H1 (cell line): Measurements from ENCODE around the gene ZNF860. TPM values are rescaled to one million over a fixed set of nuclear protein-coding genes. Genes with fewer than 3 reads are reported as not detected.

Experiments used
- CTCF ChIA-PET: fragments of 300-600 bp; sonication (Branson Sonifier 250); formaldehyde crosslinking; loops from one replicate; lab custom pipeline; 2021; ENCODE audit not compliant: partially characterized antibody; lab: Charles Lee
- POLR2A ChIA-PET: fragments of 300-600 bp; sonication (Branson Sonifier 250); formaldehyde crosslinking; loops from one replicate; lab custom pipeline; 2021; ENCODE audit warnings: inconsistent platforms; ENCODE audit not compliant: partially characterized antibody; lab: Charles Lee
- DNase-seq, 2 experiments: peaks; one replicate each; pipeline versions ENCODE4 v3.0.0 to v3.0.0-alpha.2; 2010 to 2022; ENCODE audit warnings: low spot score in 2 of 2, low read depth in 1 of 2, mixed read lengths in 1 of 2
- FAIRE-seq: peaks from 2 replicates; lab custom pipeline; 2011; peaks lifted over from hg19 to GRCh38; lab: Jason Lieb, UNC
- H2AFZ ChIP-seq: 2 replicates; pipeline ENCODE4 v1.8.1; 2012; ENCODE audit warnings: low read length, inconsistent platforms
- H2AK5ac ChIP-seq: 2 replicates; pipeline ENCODE4 v1.6.1; 2013; ENCODE audit warnings: low read depth, low read length
- H2BK120ac ChIP-seq: replicated peaks from 2 replicates; pipeline ENCODE3; 2013; ENCODE audit warnings: low read depth, low read length, inconsistent platforms
- H2BK12ac ChIP-seq: 2 replicates; pipeline ENCODE4 v1.6.1; 2013; ENCODE audit warnings: low read depth, low read length
- H2BK15ac ChIP-seq: 2 replicates; pipeline ENCODE4 v1.6.1; 2013; ENCODE audit warnings: low read length
- H2BK20ac ChIP-seq: 2 replicates; pipeline ENCODE4 v1.6.1; 2013; ENCODE audit warnings: low read length
- H2BK5ac ChIP-seq: 2 replicates; pipeline ENCODE4 v1.6.1; 2013; ENCODE audit warnings: low read depth, low read length
- H3K14ac ChIP-seq: 2 replicates; pipeline ENCODE4 v1.6.1; 2013; ENCODE audit warnings: inconsistent platforms; ENCODE audit not compliant: insufficient read length
- H3K18ac ChIP-seq: 2 replicates; pipeline ENCODE4 v1.6.1; 2013; ENCODE audit warnings: low read length; ENCODE audit errors: extremely low read depth
- H3K23ac ChIP-seq: 2 replicates; pipeline ENCODE4 v1.6.1; 2013; ENCODE audit warnings: inconsistent platforms; ENCODE audit not compliant: insufficient read length
- H3K23me2 ChIP-seq: 2 replicates; pipeline ENCODE4 v1.6.1; 2013; ENCODE audit warnings: low read depth, low read length
- H3K27ac ChIP-seq: 2 replicates; pipeline ENCODE4 v1.6.1; 2011; ENCODE audit warnings: low read depth, low read length, inconsistent platforms
- H3K27me3 ChIP-seq, 4 experiments: replicated peaks in 1 of 4; 1 replicate in 1 of 4; 2 replicates in 3 of 4; pipeline versions ENCODE4 v1.6.1 to v1.8.1; 2011 to 2013; ENCODE audit warnings: low read length in 3 of 4, mild to moderate bottlenecking in 3 of 4, inconsistent platforms in 2 of 4, mixed read lengths in 2 of 4, moderate library complexity in 1 of 4; ENCODE audit not compliant: control insufficient read depth in 3 of 4, insufficient read depth in 3 of 4; ENCODE audit errors: extremely low read depth in 1 of 4
- H3K36me3 ChIP-seq, 4 experiments: 2 replicates each; pipeline versions ENCODE4 v1.6.1 to v1.8.1; 2011 to 2013; ENCODE audit warnings: mild to moderate bottlenecking in 4 of 4, low read length in 3 of 4, moderate library complexity in 2 of 4, control low read depth in 1 of 4, inconsistent platforms in 1 of 4; ENCODE audit not compliant: insufficient read depth in 4 of 4, control insufficient read depth in 2 of 4
- H3K4ac ChIP-seq: replicated peaks from 2 replicates; pipeline ENCODE3; 2013; ENCODE audit warnings: low read length, low read depth, mixed read lengths, inconsistent platforms; ENCODE audit not compliant: insufficient read length
- H3K4me1 ChIP-seq, 4 experiments: replicated peaks in 1 of 4; 1 replicate in 1 of 4; 2 replicates in 3 of 4; pipeline versions ENCODE4 v1.6.1 to v1.8.1; 2011 to 2013; ENCODE audit warnings: low read length in 3 of 4, inconsistent platforms in 2 of 4, mixed read lengths in 1 of 4; ENCODE audit not compliant: insufficient read depth in 4 of 4, control insufficient read depth in 3 of 4
- H3K4me2 ChIP-seq, 2 experiments: 2 replicates each; pipeline versions ENCODE4 v1.6.1 to v1.8.1; 2011 to 2013; ENCODE audit warnings: low read depth in 2 of 2, low read length in 2 of 2, control low read depth in 1 of 2, inconsistent platforms in 1 of 2, mild to moderate bottlenecking in 1 of 2; ENCODE audit not compliant: insufficient read depth in 1 of 2
- H3K4me3 ChIP-seq, 4 experiments: fragments of 200-600, 300-600 bp in 1 of 4; sonication (generic), shearing (Covaris generic), sonication (Bioruptor Twin) in 1 of 4; 2 replicates each; pipeline versions ENCODE4 v1.5.1 to v1.8.1; 2011 to 2016; ENCODE audit warnings: low read length in 4 of 4, low read depth in 3 of 4, control low read depth in 2 of 4, inconsistent platforms in 2 of 4, mild to moderate bottlenecking in 2 of 4, mixed read lengths in 1 of 4, moderate library complexity in 1 of 4; ENCODE audit not compliant: insufficient read depth in 2 of 4; ENCODE audit errors: extremely low read depth in 1 of 4
- H3K56ac ChIP-seq: replicated peaks from 2 replicates; pipeline ENCODE3; 2013; ENCODE audit warnings: low read depth, mild to moderate bottlenecking, mixed read lengths, low read length, inconsistent platforms; ENCODE audit not compliant: insufficient read length
- H3K79me1 ChIP-seq: 2 replicates; pipeline ENCODE4 v1.6.1; 2013; ENCODE audit warnings: low read depth, low read length, control low read depth
- H3K79me2 ChIP-seq, 2 experiments: 2 replicates each; pipeline versions ENCODE4 v1.6.1 to v1.8.1; 2012 to 2013; ENCODE audit warnings: low read length in 2 of 2, mild to moderate bottlenecking in 2 of 2, inconsistent platforms in 1 of 2; ENCODE audit not compliant: insufficient read depth in 2 of 2, control insufficient read depth in 1 of 2
- H3K9ac ChIP-seq, 4 experiments: replicated peaks in 1 of 4; 1 replicate in 1 of 4; 2 replicates in 3 of 4; pipeline versions ENCODE4 v1.6.1 to v1.8.1; 2011 to 2013; ENCODE audit warnings: low read depth in 3 of 4, low read length in 3 of 4, control low read depth in 2 of 4, mild to moderate bottlenecking in 2 of 4, moderate library complexity in 2 of 4, inconsistent platforms in 1 of 4; ENCODE audit errors: extremely low read depth in 1 of 4
- H3K9me3 ChIP-seq, 2 experiments: 2 replicates each; pipeline versions ENCODE4 v1.6.1 to v1.8.1; 2012 to 2013; ENCODE audit warnings: mild to moderate bottlenecking in 2 of 2, moderate library complexity in 2 of 2, control low read depth in 1 of 2, inconsistent platforms in 1 of 2, low read depth in 1 of 2, low read length in 1 of 2, mixed read lengths in 1 of 2; ENCODE audit not compliant: insufficient read depth in 2 of 2
- H4K20me1 ChIP-seq, 2 experiments: replicated peaks in 1 of 2; 2 replicates each; pipeline versions ENCODE3 to v1.8.1; 2011 to 2013; ENCODE audit warnings: inconsistent platforms in 2 of 2, low read length in 2 of 2, mild to moderate bottlenecking in 1 of 2; ENCODE audit not compliant: insufficient read depth in 2 of 2, control insufficient read depth in 1 of 2
- H4K5ac ChIP-seq: 2 replicates; pipeline ENCODE4 v1.6.1; 2013; ENCODE audit warnings: low read length, low read depth, mixed read lengths, inconsistent platforms; ENCODE audit not compliant: insufficient read length
- H4K8ac ChIP-seq: 2 replicates; pipeline ENCODE4 v1.8.0; 2013; ENCODE audit warnings: mild to moderate bottlenecking, moderate library complexity, low read length, inconsistent platforms; ENCODE audit not compliant: insufficient read depth; ENCODE audit errors: extremely low read depth
- H4K91ac ChIP-seq: replicated peaks from 2 replicates; pipeline ENCODE3; 2013; ENCODE audit warnings: low read length, mixed read lengths, inconsistent platforms; ENCODE audit not compliant: insufficient read length
- CHD2 ChIP-seq: IDR thresholded peaks from 2 replicates; pipeline ENCODE4 v1.6.1; 2012; ENCODE audit warnings: low read length, improper control_type of control experiment
- POLR2AphosphoS5 ChIP-seq: IDR thresholded peaks from 2 replicates; pipeline ENCODE4 v1.6.1; 2011; ENCODE audit warnings: low read depth, low read length
- RAD21 ChIP-seq, 2 experiments: IDR thresholded peaks in 1 of 2; conservative IDR thresholded peaks in 1 of 2; 2 replicates each; pipeline ENCODE4 v1.6.1; 2011; ENCODE audit warnings: low read depth in 2 of 2, low read length in 2 of 2, improper control_type of control experiment in 1 of 2, inconsistent platforms in 1 of 2, mild to moderate bottlenecking in 1 of 2, moderate library complexity in 1 of 2
- TBP ChIP-seq: IDR thresholded peaks from 2 replicates; pipeline ENCODE4 v1.6.1; 2011; ENCODE audit warnings: low read depth, low read length, improper control_type of control experiment
- TCF12 ChIP-seq: IDR thresholded peaks from 2 replicates; pipeline ENCODE4 v1.6.1; 2011; ENCODE audit warnings: low read depth, mild to moderate bottlenecking, low read length
- TEAD4 ChIP-seq: IDR thresholded peaks from 2 replicates; pipeline ENCODE4 v1.6.1; 2012; ENCODE audit warnings: low read depth, low read length, inconsistent platforms, mixed read lengths
- WGBS, 2 experiments: shearing (Covaris generic) in 1 of 2; methylation state at CpG; one replicate each; pipeline versions ENCODE4 v1.1.6 to v1.1.7; 2013 to 2015; ENCODE audit warnings: low lambda C conversion rate in 2 of 2, mixed read lengths in 2 of 2, inconsistent platforms in 1 of 2, low coverage in 1 of 2, missing lambda C conversion rate in 1 of 2; ENCODE audit not compliant: insufficient replicate concordance in 2 of 2, insufficient coverage in 1 of 2, insufficient read length in 1 of 2; ENCODE audit errors: extremely low coverage in 1 of 2, missing lambda C conversion rate in 1 of 2; 5-methylcytosine and 5-hydroxymethylcytosine counted together
- polyA plus RNA-seq, 7 experiments: library from polyadenylated mRNA; depleted of rRNA in 3 of 7; stranded (reverse) in 5 of 7; unstranded in 2 of 7; fragments of >200 nt in 5 of 7; fragments of 200-250 nt in 2 of 7; gene quantifications; 1 replicate in 5 of 7; 2 replicates in 1 of 7; 4 replicates in 1 of 7; pipeline versions ENCODE4 v1.2.1 to v1.2.3, GENCODE V29; 2011 to 2013; ENCODE audit warnings: missing spikeins in 2 of 7, mixed read lengths in 2 of 7
- total RNA-seq: library from RNA; stranded (reverse); fragmentation: NEBNext Ultra II Directional; extraction: Animal tissue kit (Norgen Biotek cat#: 25700); gene quantifications from 2 replicates; pipeline ENCODE4 v1.2.1, GENCODE V29; 2021
- TF ChIP-seq, protein P1 (sequence below): IDR thresholded peaks from 2 replicates; pipeline ENCODE4 v1.6.1; 2012; ENCODE audit warnings: low read length, inconsistent platforms
- TF ChIP-seq, protein P2 (sequence below), 3 experiments: IDR thresholded peaks; 1 replicate in 2 of 3; 2 replicates in 1 of 3; pipeline versions ENCODE4 v1.5.1 to v1.6.1; 2011; ENCODE audit warnings: low read length in 3 of 3, mild to moderate bottlenecking in 3 of 3, inconsistent platforms in 2 of 3, low read depth in 1 of 3, moderate library complexity in 1 of 3; ENCODE audit not compliant: insufficient read depth in 1 of 3; ENCODE audit errors: control extremely low read depth in 1 of 3

Gene ZNF860
- total and polyA plus RNA-seq, 2 of the 8 experiments (the other 6 are each of a cell fraction or from before 2014, with no cell fraction given): 3.2 to 8.6 TPM

DNA sequence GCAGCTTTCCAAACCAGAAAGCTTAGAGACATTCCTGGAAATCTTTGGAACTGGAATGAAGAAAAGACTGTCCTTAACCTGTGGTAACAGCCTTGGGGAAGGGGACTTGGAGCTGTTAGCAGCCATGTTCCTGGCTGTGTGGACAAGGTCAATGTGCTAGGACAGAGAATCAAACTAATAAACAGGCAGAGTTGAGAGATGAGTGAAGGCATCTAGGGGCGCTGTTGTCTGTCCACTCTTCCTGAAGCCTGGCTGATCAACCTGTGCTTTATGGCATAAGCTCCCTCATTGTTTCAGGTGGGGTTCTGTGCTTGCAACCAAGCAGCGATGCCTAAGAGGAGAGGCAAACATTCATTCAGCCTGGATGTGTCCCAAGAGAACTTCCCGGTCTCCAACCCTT lies 19.3 kb downstream of the ZNF860 start:
- H3K56ac ChIP-seq: no peak overlapping the region
- peaks cover 2 to 14% (median 5%) of the 10 kb centered on the region in 4 experiments; a peak in 5 of 7 replicates for H3K4me1 ChIP-seq
- no peak overlapping the region for H2AK5ac ChIP-seq
- no peaks in the 10 kb centered on the region for H3K27me3 ChIP-seq
- no peak overlapping the region for H3K4me3 ChIP-seq
- H2AFZ ChIP-seq: no peak overlapping the region
- no peaks in the 10 kb centered on the region for H3K23me2 ChIP-seq
- no peak overlapping the region for H3K9ac ChIP-seq
- 91% methylated on average over 3 of the region's 3 CpGs; no CpG with 5 or more reads in 1 of the 2 experiments for whole genome bisulfite sequencing, 2 experiments
- no peaks in the 10 kb centered on the region for H3K79me1 ChIP-seq
- no peak overlapping the region for H3K4me2 ChIP-seq
- FAIRE-seq (peak; percentile 42), DNase-seq (no peak)
- no peak overlapping the region for H3K4ac ChIP-seq
- no peak overlapping the region for H4K5ac ChIP-seq
- H2BK5ac ChIP-seq: no peak overlapping the region
- no peaks in the 10 kb centered on the region for H3K9me3 ChIP-seq
- no peak overlapping the region for H4K8ac ChIP-seq
- no peaks in the 10 kb centered on the region for H4K20me1 ChIP-seq
- H2BK120ac ChIP-seq: no peak overlapping the region
- H4K91ac ChIP-seq: no peak overlapping the region
- TF ChIP-seq, protein P1, sequence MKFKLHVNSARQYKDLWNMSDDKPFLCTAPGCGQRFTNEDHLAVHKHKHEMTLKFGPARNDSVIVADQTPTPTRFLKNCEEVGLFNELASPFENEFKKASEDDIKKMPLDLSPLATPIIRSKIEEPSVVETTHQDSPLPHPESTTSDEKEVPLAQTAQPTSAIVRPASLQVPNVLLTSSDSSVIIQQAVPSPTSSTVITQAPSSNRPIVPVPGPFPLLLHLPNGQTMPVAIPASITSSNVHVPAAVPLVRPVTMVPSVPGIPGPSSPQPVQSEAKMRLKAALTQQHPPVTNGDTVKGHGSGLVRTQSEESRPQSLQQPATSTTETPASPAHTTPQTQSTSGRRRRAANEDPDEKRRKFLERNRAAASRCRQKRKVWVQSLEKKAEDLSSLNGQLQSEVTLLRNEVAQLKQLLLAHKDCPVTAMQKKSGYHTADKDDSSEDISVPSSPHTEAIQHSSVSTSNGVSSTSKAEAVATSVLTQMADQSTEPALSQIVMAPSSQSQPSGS: no peak
- TF ChIP-seq CHD2: no peak
- no peak for TF ChIP-seq TBP
- TF ChIP-seq, protein P2, sequence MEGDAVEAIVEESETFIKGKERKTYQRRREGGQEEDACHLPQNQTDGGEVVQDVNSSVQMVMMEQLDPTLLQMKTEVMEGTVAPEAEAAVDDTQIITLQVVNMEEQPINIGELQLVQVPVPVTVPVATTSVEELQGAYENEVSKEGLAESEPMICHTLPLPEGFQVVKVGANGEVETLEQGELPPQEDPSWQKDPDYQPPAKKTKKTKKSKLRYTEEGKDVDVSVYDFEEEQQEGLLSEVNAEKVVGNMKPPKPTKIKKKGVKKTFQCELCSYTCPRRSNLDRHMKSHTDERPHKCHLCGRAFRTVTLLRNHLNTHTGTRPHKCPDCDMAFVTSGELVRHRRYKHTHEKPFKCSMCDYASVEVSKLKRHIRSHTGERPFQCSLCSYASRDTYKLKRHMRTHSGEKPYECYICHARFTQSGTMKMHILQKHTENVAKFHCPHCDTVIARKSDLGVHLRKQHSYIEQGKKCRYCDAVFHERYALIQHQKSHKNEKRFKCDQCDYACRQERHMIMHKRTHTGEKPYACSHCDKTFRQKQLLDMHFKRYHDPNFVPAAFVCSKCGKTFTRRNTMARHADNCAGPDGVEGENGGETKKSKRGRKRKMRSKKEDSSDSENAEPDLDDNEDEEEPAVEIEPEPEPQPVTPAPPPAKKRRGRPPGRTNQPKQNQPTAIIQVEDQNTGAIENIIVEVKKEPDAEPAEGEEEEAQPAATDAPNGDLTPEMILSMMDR (IDR thresholded peaks at IDR 0.05; ENCODE audit: control extremely low read depth in 1 of 3, insufficient read depth in 1 of 3, low read depth in 1 of 3, low read length in 3 of 3): peak in 1 of 3 experiments; percentile 5; a peak in 1 of 4 replicates
- no peak for TF ChIP-seq TEAD4
- no peak for TF ChIP-seq TCF12
- no peak for TF ChIP-seq POLR2AphosphoS5
- TF ChIP-seq RAD21 (IDR thresholded peaks at IDR 0.05 in 1 of 2, conservative IDR thresholded peaks at IDR 0.05 in 1 of 2; ENCODE audit: low read depth in 2 of 2, low read length in 2 of 2): 0 out of 4 replicates have a peak, but pooled peaks have one; percentile 2 to 5
- no peak overlapping the region for H3K23ac ChIP-seq
- H3K14ac ChIP-seq: no peak overlapping the region
- no peak overlapping the region for H2BK15ac ChIP-seq
- H3K79me2 ChIP-seq: no peaks in the 10 kb centered on the region
- no peak overlapping the region for H3K27ac ChIP-seq
- no peak overlapping the region for H3K18ac ChIP-seq
- H3K36me3 ChIP-seq: no peaks in the 10 kb centered on the region
- ChIA-PET CTCF (interaction anchor here (0.9 to 1.7 kb wide), 4 partner anchors 9 to 38 kb away, joined by 3 to 8 read pairs (median 3); no protein-coding TSS in a partner anchor), POLR2A (no interaction called here)
- no peak overlapping the region for H2BK20ac ChIP-seq
- no peak overlapping the region for H2BK12ac ChIP-seq
